ENCODE results near the gene LONP2. TPM values are rescaled to one million over a fixed set of nuclear protein-coding genes. Genes with fewer than 3 reads are reported as not detected.

The LONP2 gene
- polyA plus RNA-seq, 1 experiment: 34.1 TPM

GRCh38 chr16:48215738-48216137 is 28.4 kb upstream of the LONP2 start:
- no peaks in the 10 kb centered on the region for H3K27me3 ChIP-seq (ENCODE audit: control insufficient read depth, insufficient read depth, low read length)
- no peak overlapping the region for H3K4me3 ChIP-seq (ENCODE audit: low read depth, low read length)
- DNase-seq (ENCODE audit: low read depth): no peak
- CTCF ChIA-PET: no interaction called here
- H3K36me3 ChIP-seq (ENCODE audit: control insufficient read depth, insufficient read depth, low read length): no peaks in the 10 kb centered on the region
- TF ChIP-seq CTCF (IDR thresholded peaks at IDR 0.05; ENCODE audit: insufficient read depth, low read depth, low read length): no peak
- POLR2A ChIA-PET: no interaction called here

- Histone ChIP-seq H3K27me3 (ENCODE audit: control insufficient read depth, insufficient read depth, low read length) (no peaks in the 10 kb centered on the region), H3K4me3 (ENCODE audit: low read depth, low read length) (no peak overlapping the region), H3K36me3 (ENCODE audit: control insufficient read depth, insufficient read depth, low read length) (no peaks in the 10 kb centered on the region)
- ChIA-PET POLR2A (no interaction called here), CTCF (no interaction called here)
- no peak for DNase-seq (ENCODE audit: low read depth)
- TF ChIP-seq CTCF (IDR thresholded peaks at IDR 0.05; ENCODE audit: insufficient read depth, low read depth, low read length): no peak
Observed at GRCh38 chr16:48217708-48218107, 26.4 kb upstream of the LONP2 start.

- no peaks in the 10 kb centered on the region for H3K27me3 ChIP-seq (ENCODE audit: control insufficient read depth, insufficient read depth, low read length)
- ChIA-PET CTCF (interaction anchor here (1.1 to 1.4 kb wide), 2 partner anchors 47 to 1270 kb away, joined by 3 read pairs; no protein-coding TSS in a partner anchor), POLR2A (no interaction called here)
- TF ChIP-seq CTCF (IDR thresholded peaks at IDR 0.05; ENCODE audit: insufficient read depth, low read depth, low read length): no peak
- H3K36me3 ChIP-seq (ENCODE audit: control insufficient read depth, insufficient read depth, low read length): no peaks in the 10 kb centered on the region
- H3K4me3 ChIP-seq (ENCODE audit: low read depth, low read length): no peak overlapping the region
- no peak for DNase-seq (ENCODE audit: low read depth)
Observed at GRCh38 chr16:48218473-48218872, 25.6 kb upstream of the LONP2 start.

- no peak for TF ChIP-seq CTCF (IDR thresholded peaks at IDR 0.05; ENCODE audit: insufficient read depth, low read depth, low read length)
- Histone ChIP-seq H3K27me3 (ENCODE audit: control insufficient read depth, insufficient read depth, low read length) (no peaks in the 10 kb centered on the region), H3K4me3 (ENCODE audit: low read depth, low read length) (no peak overlapping the region), H3K36me3 (ENCODE audit: control insufficient read depth, insufficient read depth, low read length) (no peaks in the 10 kb centered on the region)
- no peak for DNase-seq (ENCODE audit: low read depth)
- CTCF ChIA-PET: no interaction called here
- POLR2A ChIA-PET: no interaction called here
Observed at GRCh38 chr16:48220891-48221290, 23.2 kb upstream of the LONP2 start.

GRCh38 chr16:48223490-48223889 is 20.6 kb upstream of the LONP2 start:
- H3K36me3 ChIP-seq (ENCODE audit: control insufficient read depth, insufficient read depth, low read length): no peaks in the 10 kb centered on the region
- no peak overlapping the region for H3K4me3 ChIP-seq (ENCODE audit: low read depth, low read length)
- CTCF ChIA-PET: interaction anchor here (0.6 to 1.9 kb wide), 2 partner anchors 9 to 14 kb away, joined by 3 to 4 read pairs; no protein-coding TSS in a partner anchor
- no peak for TF ChIP-seq CTCF (IDR thresholded peaks at IDR 0.05; ENCODE audit: insufficient read depth, low read depth, low read length)
- H3K27me3 ChIP-seq (ENCODE audit: control insufficient read depth, insufficient read depth, low read length): no peaks in the 10 kb centered on the region
- POLR2A ChIA-PET: no interaction called here
- DNase-seq (ENCODE audit: low read depth): no peak
